ENCODE results near the gene BRSK2.

The BRSK2 gene

DNA sequence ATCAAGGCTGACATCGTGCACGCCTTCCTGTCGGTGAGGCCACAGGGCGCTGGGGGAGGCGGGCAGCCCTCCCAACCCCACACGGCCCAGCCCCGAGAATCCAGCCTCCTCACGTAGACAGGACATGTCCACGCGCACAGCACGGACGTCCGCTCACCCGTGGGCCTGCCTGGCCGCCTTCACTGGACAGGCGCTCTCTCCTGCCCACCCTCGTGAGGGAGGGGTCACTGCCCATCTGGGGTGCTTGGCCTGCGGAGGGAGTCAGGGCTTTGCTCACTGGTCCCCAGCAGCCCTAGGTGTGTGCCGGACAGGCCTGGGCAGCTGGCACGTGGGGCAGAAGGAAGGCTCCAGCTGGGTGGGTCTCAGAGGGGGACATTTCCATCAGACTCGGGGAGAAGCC, 64.8 kb downstream of the BRSK2 start:
- no peak for DNase-seq

DNA sequence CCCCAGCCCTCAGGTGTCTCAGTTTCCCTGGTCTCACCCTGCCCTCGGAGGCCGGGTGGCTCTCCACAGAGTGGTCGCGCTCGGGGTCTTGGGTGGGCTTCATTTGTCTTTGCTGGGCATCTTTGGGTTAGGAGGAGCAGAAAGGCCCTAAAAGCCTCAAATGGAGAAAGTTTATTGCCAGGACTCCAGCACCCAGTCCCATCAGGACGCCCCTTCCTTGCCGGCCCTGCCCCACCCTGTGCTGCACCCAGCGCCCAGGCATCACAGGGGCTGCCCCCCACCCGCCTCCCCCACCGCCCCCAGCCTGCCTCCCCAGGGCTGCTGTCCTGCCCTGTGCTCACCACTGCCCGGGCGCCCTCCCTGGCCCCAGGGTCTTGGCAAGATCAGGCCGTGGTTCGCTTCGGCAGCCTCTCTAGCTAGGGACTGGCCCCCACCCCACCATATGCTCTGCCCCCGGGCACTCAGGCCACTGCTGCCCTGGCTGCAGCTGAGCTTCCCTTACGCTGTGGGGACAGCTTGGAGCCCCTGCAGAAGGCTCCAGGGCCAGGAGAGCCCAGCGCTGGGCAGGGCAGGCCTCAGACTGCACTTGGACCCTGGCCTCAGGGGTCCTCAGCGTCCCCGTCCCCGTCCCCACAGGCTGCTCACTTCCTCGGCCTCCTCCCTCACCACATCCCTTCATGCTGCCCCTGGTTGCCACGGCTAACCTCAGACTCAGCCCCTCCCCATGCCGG, 65.5 kb downstream of the BRSK2 start:
- DNase-seq, result no peak

DNA sequence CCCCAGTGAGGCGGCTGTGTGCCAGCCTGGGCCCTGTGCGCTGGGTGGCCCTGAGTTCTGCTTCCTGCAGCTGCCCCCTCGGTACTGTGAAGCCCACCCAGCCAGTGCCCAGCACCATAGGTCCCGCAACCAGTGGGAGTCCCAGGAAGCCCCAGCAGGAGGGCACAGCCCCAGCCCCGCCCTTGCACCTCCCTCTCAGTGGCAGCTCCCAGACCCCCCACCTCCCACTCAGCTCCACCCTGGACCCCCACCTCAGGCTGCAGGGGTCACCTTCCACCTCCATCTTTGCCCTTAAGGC, 66.0 kb downstream of the BRSK2 start:
- no peak for DNase-seq

DNA sequence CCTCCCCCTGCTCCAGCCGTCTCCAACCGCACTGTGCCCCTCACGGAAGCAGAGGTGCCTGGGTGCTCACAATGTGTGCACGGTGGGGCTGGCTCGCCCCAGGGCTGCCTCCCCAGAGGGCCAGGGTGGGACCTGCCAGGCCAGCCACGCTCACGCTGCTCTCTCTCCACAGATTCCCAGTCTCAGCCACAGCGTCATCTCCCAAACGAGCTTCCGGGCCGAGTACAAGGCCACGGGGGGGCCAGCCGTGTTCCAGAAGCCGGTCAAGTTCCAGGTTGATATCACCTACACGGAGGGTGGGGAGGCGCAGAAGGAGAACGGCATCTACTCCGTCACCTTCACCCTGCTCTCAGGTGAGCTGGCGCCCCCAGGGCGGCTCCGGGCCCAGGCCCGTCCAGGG, 66.4 kb downstream of the BRSK2 start:
- no peak for DNase-seq

DNA sequence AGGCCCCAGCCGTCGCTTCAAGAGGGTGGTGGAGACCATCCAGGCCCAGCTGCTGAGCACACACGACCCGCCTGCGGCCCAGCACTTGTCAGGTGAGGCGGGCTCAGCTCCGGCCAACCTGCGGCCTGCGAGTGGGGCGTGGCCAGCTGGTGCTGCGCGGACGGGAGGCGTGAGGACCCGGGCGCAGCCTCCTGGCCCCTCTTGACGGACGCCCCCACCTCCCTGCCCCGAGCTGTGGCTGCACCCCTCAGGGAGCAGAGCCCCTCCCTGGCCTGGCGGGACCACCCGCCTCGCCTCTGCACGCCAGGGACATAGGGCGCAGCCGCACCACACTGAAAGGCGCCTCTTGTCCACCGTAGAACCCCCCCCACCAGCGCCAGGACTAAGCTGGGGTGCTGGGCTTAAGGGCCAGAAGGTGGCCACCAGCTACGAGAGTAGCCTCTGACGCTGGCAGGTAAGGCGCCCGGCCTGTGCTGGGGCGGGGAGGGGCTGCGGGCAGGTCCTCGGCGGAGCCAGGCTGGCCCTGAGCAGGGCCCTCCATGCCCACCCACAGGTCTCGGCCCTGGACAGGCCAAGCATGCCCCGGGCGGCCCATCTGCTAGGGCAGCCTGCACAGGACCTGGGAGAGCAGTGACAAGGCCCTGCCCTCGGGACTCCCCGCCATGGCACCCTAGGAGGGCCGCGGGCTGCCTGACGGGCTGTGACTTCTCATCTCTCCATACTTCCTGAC, 67.0 kb downstream of the BRSK2 start:
- no peak for DNase-seq

DNA sequence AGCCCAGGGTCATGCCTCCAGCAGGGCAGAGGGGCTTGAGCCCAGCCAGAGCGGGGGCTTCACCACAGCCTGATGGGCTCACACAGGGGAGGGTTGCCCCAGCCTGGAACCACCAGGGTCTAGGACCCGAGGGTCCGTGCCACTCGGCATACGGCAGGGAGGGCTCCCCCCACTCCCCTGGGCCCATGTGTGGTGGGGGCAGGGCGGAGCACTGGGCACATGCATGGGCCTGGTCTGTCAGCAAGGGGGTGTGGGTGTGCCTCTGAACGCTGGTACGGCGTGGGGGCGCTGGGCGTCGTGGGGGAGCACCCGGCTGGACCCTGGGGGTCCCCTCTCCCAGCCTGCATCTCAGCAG, 67.6 kb downstream of the BRSK2 start:
- DNase-seq, result no peak

DNA sequence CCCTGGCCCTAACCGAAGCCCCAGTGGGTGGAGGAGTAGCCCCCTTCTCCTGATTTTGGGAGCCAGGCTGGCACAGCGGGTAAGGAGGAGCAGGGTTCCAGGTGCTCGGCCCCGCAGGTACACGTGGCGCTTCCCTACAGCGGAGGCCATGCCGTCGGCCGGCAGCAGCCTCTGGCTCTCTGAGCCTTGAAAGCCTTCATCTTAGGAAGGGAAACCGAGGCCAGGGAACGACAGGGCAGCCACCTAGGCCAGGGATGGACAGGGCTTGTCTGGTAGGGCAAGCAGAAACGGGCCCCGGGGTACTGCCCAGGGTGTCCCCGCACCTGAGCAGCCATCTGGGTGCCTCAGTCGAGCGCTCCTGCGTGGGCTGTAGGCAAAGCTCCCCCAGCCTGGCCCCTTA, 68.1 kb downstream of the BRSK2 start:
- DNase-seq, result no peak

DNA sequence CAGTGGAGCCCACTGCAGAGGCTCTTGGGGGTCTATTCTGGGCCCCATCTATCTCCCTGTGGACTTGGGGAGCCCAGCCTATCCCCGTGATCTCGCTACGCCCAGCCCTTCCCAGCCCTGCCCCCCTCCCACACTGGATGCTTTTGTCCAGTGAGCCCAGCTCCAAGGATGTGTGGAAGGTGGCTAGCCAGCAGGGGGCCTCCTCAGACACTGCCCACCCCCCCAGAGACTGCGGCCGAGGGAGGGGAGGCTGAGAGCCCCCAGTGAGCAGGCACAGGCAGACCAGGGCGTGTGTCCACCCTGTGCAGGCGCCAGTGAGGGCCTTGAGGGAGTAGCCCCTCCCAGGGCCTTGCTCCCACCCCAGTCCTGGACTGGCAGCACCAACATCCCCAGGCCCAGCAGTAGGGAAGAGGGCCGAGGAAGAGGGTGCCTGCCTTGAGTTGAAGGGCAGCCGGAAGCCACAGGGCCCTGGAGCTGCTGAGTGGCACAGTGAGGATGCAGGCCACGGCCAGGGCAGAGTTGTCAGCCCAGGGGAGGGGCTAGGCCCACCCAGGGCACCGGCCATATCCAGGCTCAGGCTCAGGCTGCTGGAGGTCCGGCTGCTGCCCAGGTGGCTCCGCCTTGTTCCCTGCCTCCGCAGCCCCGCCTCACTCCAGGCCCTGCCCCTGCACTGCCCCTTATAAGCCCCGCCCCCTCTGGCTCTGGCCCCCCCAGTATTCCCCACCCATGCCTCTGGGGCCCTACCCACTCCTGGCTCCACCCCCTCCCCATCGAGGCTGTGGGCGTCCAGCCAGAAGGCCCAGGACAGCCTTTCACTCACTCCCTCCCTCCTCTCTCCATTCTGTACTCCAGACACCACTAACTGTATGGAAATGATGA, 68.8 kb downstream of the BRSK2 start:
- peak; percentile 3 for DNase-seq

DNA sequence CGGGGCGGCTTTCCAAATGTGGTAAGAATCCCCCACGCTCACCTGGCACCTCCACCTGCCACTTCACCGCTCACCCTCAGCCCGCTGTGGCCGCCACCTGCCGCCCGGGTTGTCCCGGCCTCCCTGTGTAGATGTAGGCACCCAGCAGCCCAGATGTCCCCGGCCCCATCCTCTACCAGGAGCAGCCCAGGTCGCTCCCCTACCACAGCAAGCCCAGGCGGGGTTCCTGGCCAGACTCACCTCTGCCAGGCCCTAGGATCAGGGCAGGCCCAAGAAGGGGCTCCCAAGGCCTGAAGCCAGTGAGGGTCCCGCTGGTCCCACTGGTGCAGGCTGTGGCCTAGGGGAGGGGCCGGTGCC, 69.5 kb downstream of the BRSK2 start:
- no peak for DNase-seq

DNA sequence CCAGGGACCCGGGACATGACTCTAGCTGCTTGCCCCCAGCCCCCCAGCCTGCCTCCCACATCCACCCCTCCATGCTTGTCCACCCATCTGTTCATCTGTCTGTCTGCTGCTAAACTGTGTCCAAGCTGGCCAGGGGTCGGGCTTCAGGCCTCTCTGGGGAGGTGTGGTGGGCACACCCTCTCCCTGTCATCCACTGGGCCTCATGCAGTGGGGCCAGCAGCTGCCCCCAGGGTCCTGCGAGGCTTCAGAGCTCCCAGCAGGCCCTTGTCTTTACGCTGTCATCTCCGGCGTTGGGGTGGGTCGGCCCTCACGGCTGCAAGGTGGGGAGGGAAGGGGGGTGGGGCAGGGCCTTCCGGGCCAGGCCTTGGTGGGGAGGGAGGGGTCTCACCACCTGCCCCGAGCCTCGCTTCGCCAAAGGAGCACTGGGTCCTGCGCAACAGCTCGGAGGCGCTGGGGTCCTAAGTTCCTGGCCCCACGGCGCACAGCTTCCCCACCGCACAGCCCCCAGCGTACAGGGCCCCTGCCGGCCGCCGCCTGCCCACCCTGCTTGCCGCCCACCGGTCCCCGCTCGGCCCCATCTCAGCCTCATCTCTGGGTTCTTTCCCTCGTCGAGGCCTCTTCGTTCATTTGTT, 70.1 kb downstream of the BRSK2 start:
- no peak for DNase-seq

DNA sequence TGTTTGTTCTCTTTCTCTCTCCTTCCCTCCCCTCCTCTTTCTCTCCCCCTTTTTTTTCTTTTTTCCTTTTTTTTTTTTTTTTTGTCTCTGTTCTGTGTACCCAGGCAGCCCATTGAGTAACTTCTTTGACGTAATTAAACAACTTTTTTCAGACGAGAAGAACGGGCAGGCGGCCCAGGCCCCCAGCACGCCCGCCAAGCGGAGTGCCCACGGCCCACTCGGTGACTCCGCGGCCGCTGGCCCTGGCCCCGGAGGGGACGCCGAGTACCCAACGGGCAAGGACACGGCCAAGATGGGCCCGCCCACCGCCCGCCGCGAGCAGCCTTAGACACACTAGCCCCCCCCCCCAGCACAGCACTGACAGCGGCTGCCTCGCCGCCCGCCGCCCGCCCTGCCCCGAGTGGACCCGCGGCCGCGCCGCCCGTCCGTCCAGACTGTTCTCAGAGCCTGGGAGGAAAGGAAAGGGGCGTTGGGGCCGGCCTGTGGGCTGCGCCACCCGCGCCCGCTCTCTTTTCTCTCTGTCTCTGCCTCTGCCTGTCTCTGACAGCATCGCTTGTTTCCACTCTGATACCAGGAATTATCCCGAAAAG, 70.8 kb downstream of the BRSK2 start:
- no peak for DNase-seq

DNA sequence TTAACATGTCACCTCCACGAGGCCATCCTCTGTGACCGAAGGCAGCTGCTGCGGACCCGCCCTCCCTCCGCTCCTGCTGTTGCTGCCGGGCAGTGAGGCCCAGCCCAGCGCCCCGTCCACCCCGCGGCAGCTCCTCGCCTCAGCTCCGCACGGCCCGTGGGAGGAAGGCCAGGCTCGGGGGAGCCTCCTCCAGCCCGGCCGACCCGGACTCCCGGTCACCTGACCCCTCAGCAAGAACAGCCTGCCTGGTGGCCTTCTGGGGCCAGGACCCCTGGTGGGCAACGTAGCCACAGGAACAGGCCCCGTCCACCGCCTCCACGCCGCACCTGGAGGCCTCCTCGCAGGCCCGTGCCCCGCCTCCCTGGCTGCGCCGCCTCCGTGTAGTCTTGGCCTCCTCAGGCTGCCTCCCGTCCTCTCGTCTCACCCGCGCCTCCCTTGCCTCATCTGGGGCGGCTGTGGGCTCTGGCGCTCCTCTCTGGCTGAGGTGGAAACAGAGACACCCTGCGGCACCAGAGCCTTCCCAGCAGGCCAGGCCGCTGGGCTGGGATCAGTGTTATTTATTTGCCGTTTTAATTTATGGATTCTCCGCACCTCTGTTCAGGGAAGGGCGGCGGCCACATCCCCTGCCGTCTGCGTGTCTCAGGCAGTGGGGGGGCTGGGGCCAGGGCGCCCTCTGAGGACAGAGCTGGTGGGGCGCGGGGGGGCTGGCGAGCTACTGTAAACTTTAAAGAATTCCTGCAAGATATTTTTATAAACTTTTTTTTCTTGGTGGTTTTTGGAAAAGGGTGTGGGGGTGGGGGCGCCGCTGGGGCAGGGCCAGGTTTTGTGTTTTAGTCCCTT, 71.5 kb downstream of the BRSK2 start:
- no peak for DNase-seq

DNA sequence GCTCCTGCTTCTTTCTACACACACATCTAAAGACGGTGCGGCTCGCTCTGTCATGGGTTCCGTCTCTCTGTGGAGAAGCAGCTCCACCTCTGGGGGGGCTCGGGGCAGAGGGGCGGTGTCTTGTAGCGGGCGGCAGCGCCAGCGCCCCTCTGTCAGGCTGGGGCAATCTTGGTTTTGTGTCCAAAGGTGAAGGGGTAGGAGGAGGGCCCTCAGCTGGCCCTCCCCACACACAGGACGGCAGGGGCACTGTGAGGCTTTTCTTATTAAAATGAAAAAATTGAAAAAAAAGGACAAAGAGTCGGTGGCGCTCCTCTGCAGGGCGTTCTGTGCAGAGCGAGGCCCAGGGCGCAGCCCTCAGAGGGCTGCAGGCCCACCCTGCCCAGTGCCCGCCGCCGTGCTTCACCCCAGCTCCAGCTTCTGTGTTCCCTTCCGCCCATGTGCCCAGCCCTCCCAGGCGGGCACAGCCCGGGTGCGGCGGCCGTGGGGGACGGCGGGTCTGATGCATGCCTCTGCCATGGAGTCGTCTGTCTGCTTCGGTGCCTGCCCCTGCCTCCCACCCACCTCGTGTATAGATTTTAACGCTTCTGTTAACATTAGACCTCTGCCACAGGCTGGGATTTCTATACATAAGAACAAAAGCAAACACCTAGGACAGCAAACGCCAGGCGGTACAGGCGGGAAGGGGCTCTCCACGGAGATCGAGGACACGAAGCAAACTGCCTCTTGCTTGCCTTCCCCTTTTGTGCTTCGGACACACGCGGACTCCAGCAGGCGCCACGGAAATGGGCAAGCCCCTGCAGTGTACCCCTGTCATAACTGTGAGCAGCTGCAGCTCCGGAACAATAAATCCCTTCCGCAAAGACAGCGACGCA, 72.3 kb downstream of the BRSK2 start:
- DNase-seq, result no peak

DNA sequence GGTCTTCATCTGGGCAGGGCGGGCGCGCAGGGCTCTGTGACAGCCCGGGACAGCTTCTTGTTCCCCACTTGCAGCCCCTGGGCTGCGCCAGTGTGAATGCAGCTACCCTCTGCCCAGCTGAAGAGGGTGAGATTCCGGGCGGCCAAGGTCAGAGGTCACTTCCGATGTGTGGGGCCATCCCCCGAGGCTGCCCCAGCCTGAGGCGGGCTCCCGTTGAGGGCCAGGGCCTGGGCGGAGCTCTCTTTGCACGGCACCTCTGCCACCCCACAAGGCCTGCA, 72.9 kb downstream of the BRSK2 start:
- no peak for DNase-seq

DNA sequence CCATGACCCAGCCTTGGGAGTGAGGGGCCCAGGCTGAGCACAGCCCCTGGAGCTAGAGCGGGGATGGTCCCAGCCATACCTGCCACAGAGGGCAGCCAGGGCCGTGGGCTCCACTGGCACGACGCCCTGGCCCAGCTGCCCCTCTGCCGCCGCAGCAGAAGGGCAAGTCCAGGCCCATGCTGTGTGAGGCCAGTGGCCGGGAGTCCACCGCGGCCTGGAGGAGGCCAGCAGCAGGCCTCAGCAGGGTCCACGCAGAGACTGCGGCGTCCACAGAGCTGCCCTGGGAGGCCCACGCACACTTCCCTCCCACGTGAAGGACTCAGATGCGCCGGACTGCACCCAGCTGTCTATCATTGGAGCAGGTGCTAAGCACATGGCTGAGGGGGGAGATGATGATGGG, 73.3 kb downstream of the BRSK2 start:
- DNase-seq, result no peak

DNA sequence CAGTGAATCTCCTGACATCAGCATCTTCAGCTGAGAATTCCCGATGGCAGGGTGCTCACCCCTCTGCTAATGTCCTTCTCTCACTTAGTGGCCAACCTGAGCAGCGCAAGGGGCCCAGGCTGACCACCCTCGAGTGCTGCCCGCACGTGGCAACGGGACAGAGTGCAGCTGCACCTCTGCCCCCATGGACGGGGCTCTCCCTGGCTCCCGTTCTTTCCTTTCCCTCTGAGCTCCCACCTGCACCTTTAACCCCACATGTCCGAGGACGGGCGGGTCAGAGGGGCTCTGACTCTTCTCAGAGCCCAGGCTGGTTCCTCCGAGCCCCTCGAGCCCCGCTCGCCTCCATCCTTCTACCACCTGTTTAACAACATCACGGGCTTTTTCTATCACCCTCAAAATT, 77.0 kb downstream of the BRSK2 start:
- no peak for DNase-seq

DNA sequence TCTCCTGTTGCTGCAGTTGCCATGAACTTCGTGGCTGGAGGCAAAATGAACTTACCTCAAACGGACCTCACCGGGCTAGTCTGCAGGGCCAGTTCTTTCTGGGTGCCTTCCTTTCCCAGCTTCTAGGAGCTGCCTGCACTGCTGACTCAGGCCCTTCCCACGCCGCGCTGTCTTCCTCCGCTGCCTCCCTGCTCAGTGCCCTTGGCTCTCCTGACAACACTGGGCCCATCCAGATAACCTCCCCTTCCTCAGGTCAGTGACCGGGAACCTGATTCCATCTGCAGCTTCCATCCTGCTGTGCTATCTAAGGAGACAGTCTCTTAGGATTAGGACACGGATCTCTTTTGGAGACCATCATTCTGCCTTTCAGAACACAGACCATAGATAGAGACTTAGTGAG, 77.5 kb downstream of the BRSK2 start:
- no peak for DNase-seq

DNA sequence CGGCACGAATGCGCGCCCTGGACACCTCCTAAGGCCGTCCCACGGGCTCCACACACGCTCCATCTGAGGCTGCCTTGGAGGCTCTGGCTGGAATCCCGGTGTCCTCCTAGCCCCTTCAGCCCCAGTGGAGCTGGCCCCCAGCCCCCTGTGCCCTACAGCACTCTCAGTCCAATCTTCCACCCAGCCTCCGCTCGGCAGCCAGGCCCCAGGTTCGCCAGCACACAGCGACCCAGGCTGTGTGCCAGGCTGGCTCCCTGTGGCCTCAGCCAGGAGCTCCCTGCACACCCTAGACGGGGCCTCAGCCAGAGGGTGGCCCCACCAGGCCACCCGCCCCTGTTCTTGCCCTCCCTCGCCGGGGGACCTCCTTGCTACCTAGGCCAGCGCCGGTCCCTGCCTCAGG, 78.3 kb downstream of the BRSK2 start:
- DNase-seq, result no peak

DNA sequence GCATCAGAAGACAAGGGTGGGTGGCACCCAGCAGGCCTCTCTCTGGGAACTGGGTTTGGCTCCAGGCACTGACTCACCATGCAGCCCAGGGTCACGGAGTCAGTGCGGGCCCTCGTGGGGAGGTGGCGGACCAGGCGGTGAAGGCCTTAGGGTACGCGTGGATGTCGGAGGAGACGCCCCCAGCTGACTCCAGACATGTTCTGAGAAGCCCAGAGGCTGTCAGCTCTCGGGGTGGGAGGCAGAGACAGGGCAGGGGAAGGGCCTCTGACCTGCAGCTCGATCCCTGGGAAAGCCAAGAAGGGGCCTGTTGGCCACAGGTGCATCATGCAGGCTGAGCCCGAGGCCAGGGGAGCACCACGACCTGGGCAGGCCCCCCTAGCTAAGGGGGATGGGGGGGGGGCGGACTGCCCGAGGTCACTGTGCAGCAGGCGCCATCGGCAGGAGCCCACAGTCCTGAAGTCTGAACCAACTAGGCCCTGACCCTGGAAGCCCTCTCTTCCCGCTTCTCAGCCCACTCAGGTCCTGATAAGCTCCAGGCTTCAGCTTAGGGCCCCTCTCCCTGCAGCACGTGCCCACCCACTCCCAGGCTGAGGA, 78.8 kb downstream of the BRSK2 start:
- no peak for DNase-seq

DNA sequence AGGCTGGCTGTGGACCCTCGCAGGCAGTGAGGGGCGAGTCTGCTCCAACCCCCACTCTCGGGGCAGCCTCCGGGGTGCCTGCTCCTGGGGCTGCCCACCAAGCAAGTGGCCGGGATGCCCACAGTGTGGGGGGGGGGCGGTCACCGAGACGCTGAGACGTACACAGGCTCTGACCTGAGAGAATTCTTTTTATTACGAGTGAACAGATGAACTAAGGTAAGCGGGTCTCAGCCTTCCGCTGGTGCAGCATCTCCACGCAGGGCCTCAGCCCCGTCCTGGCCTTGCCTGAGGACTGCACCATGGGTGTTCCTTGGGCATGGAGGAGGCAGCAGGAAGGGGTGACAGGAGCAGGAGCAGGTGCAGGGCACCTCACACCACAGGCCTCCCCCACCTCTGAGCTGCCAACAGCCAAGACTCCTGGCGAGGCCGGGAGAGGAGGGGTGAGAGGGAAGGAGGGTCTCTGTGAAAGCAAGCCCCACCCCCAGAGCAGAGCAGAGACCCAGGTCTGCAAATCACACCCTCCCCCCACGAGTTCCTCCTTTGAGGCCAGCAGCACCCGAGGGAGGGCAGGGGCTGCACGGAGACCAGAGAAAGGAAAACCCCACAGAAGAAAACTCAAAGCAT, 79.7 kb downstream of the BRSK2 start:
- no peak for DNase-seq
